ENCODE results near the gene CDON. TPM values are rescaled to one million over a fixed set of nuclear protein-coding genes. Genes with fewer than 3 reads are reported as not detected.

CDON gene
- polyA plus RNA-seq, 1 of the 3 experiments (the other 2 are of a cell fraction): 3.7 TPM

DNA sequence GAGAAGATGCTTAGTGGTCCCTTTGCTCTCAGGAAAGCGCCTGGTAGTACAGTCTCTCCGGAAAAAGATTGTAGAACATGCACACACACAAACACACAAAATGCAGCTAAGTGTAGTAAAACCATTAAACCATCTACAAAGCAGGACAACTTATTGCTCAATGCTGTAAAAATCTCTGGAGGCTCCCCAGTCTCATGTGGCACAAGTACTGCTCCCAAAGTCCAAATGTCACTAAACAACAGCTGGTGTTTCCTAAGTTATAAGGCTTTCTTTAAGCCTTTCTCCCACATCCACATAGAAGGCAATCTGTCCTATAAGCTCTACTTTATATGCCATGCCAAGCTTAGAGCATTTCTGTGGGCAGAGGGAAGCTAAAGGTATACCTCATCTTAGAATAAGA is 32.9 kb downstream of the CDON start:
- Histone ChIP-seq H3K9me3 (no peaks in the 10 kb centered on the region), H3K4me3 (ENCODE audit: low read depth in 2 of 2, low read length in 1 of 2) (no peak overlapping the region), H3K36me3 (replicated peaks in 1 of 2; ENCODE audit: control insufficient read depth in 1 of 2, insufficient read depth in 2 of 2, low read length in 1 of 2) (no peaks in the 10 kb centered on the region), H3K9me2 (no peaks in the 10 kb centered on the region), H3K4me1 (ENCODE audit: control insufficient read depth in 1 of 2, insufficient read depth in 2 of 2, low read depth in 1 of 2, low read length in 1 of 2) (peaks cover 0 to 3% of the 10 kb centered on the region in 2 experiments; a peak in 1 of 4 replicates), H4K20me1 (ENCODE audit: insufficient read depth) (no peaks in the 10 kb centered on the region), H3K27ac (ENCODE audit: low read depth in 2 of 2, low read length in 1 of 2) (no peak overlapping the region), H3K9ac (no peak overlapping the region), H3K27me3 (ENCODE audit: insufficient read depth) (no peaks in the 10 kb centered on the region), H3K4me2 (no peak overlapping the region), H3F3A (replicated peaks; ENCODE audit: insufficient read depth) (no peaks in the 10 kb centered on the region), H3K79me2 (ENCODE audit: insufficient read depth) (no peaks in the 10 kb centered on the region), H2AFZ (ENCODE audit: low read depth) (no peak overlapping the region)
- CTCF ChIA-PET: interaction anchor here (0.8 to 2.2 kb wide), 4 partner anchors 12 to 87 kb away, joined by 3 to 6 read pairs (median 5); no protein-coding TSS in a partner anchor
- POLR2A ChIA-PET: no interaction called here
- no peak for DNase-seq
- 100% methylated on average over 2 of the region's 2 CpGs for WGBS (ENCODE audit: low lambda C conversion rate)
- TF ChIP-seq EZH2phosphoT487 (IDR thresholded peaks at IDR 0.05; ENCODE audit: borderline replicate concordance, low read depth) (no peak), SIN3A (IDR thresholded peaks at IDR 0.05; ENCODE audit: borderline replicate concordance, low read depth, low read length) (no peak), RCOR1 (IDR thresholded peaks at IDR 0.05; ENCODE audit: low read length) (no peak), YY1 (IDR thresholded peaks at IDR 0.05; ENCODE audit: low read depth) (no peak), NRF1 (IDR thresholded peaks at IDR 0.05; ENCODE audit: low read depth, low read length) (no peak), POLR2AphosphoS5 (IDR thresholded peaks at IDR 0.05; ENCODE audit: low read depth, low read length) (no peak), FOXM1 (IDR thresholded peaks at IDR 0.05; ENCODE audit: low read depth) (no peak)
- TF ChIP-seq, protein P1, sequence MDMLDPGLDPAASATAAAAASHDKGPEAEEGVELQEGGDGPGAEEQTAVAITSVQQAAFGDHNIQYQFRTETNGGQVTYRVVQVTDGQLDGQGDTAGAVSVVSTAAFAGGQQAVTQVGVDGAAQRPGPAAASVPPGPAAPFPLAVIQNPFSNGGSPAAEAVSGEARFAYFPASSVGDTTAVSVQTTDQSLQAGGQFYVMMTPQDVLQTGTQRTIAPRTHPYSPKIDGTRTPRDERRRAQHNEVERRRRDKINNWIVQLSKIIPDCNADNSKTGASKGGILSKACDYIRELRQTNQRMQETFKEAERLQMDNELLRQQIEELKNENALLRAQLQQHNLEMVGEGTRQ (IDR thresholded peaks at IDR 0.05; ENCODE audit: borderline replicate concordance, low read depth, low read length): no peak
- TF ChIP-seq, protein P2, sequence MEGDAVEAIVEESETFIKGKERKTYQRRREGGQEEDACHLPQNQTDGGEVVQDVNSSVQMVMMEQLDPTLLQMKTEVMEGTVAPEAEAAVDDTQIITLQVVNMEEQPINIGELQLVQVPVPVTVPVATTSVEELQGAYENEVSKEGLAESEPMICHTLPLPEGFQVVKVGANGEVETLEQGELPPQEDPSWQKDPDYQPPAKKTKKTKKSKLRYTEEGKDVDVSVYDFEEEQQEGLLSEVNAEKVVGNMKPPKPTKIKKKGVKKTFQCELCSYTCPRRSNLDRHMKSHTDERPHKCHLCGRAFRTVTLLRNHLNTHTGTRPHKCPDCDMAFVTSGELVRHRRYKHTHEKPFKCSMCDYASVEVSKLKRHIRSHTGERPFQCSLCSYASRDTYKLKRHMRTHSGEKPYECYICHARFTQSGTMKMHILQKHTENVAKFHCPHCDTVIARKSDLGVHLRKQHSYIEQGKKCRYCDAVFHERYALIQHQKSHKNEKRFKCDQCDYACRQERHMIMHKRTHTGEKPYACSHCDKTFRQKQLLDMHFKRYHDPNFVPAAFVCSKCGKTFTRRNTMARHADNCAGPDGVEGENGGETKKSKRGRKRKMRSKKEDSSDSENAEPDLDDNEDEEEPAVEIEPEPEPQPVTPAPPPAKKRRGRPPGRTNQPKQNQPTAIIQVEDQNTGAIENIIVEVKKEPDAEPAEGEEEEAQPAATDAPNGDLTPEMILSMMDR (IDR thresholded peaks at IDR 0.05): no peak
- TF ChIP-seq, protein P3, sequence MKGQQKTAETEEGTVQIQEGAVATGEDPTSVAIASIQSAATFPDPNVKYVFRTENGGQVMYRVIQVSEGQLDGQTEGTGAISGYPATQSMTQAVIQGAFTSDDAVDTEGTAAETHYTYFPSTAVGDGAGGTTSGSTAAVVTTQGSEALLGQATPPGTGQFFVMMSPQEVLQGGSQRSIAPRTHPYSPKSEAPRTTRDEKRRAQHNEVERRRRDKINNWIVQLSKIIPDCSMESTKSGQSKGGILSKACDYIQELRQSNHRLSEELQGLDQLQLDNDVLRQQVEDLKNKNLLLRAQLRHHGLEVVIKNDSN (IDR thresholded peaks at IDR 0.05; ENCODE audit: borderline replicate concordance, low read depth): no peak

DNA sequence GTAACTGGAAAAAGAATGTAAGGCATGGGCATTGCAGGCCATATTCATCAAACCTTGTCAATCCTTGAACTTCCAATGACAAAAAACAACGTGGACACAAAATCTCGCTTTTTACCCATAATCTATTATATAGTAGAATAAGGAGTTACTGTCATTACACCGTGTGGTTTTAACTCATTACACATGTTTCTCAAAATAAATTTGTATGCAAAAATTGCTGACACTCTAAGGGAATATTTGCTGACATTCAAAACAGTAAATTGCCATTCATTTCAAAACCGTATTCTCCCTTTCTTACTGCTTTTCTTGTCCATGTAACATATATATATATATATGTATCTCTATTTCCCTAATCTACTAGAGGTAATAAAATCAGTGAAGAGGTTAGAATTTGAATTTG is 33.4 kb downstream of the CDON start:
- DNase-seq: no peak
- Histone ChIP-seq H3K4me2 (no peak overlapping the region), H3K27me3 (ENCODE audit: insufficient read depth) (no peaks in the 10 kb centered on the region), H3K4me3 (ENCODE audit: low read depth in 2 of 2, low read length in 1 of 2) (no peak overlapping the region), H3F3A (replicated peaks; ENCODE audit: insufficient read depth) (no peaks in the 10 kb centered on the region), H3K27ac (ENCODE audit: low read depth in 2 of 2, low read length in 1 of 2) (no peak overlapping the region), H3K79me2 (ENCODE audit: insufficient read depth) (no peaks in the 10 kb centered on the region), H3K9me3 (no peaks in the 10 kb centered on the region), H3K4me1 (ENCODE audit: control insufficient read depth in 1 of 2, insufficient read depth in 2 of 2, low read depth in 1 of 2, low read length in 1 of 2) (peaks cover 0 to 3% of the 10 kb centered on the region in 2 experiments; a peak in 1 of 4 replicates), H2AFZ (ENCODE audit: low read depth) (no peak overlapping the region), H3K36me3 (replicated peaks in 1 of 2; ENCODE audit: control insufficient read depth in 1 of 2, insufficient read depth in 2 of 2, low read length in 1 of 2) (no peaks in the 10 kb centered on the region), H4K20me1 (ENCODE audit: insufficient read depth) (no peaks in the 10 kb centered on the region), H3K9ac (no peak overlapping the region), H3K9me2 (no peaks in the 10 kb centered on the region)
- WGBS (ENCODE audit: low lambda C conversion rate): 90% methylated on average over 4 of the region's 4 CpGs
- ChIA-PET CTCF (interaction anchor here (0.8 to 2.2 kb wide), 2 partner anchors 12 to 13 kb away, joined by 3 to 6 read pairs; no protein-coding TSS in a partner anchor), POLR2A (no interaction called here)
- TF ChIP-seq SMC3 (IDR thresholded peaks at IDR 0.05; ENCODE audit: low read depth, low read length): no peak
- TF ChIP-seq, protein P3 (IDR thresholded peaks at IDR 0.05; ENCODE audit: borderline replicate concordance, low read depth): no peak
- TF ChIP-seq ELF1 (IDR thresholded peaks at IDR 0.05): no peak
- TF ChIP-seq FOXJ3 (CRISPR knock-in tag; IDR thresholded peaks at IDR 0.05): no peak
- TF ChIP-seq NFIC (IDR thresholded peaks at IDR 0.05; ENCODE audit: borderline replicate concordance): no peak
- TF ChIP-seq TEAD4 (IDR thresholded peaks at IDR 0.05; ENCODE audit: borderline replicate concordance, insufficient read depth): no peak
- no peak for TF ChIP-seq JUND (IDR thresholded peaks at IDR 0.05)
- no peak for TF ChIP-seq RFX5 (IDR thresholded peaks at IDR 0.05; ENCODE audit: low read length)
- no peak for TF ChIP-seq SIN3A (IDR thresholded peaks at IDR 0.05; ENCODE audit: borderline replicate concordance, low read depth, low read length)
- no peak for TF ChIP-seq MXI1 (IDR thresholded peaks at IDR 0.05; ENCODE audit: low read depth, low read length)
- TF ChIP-seq RXRA (IDR thresholded peaks at IDR 0.05; ENCODE audit: borderline replicate concordance, low read depth): no peak
- TF ChIP-seq GABPA (IDR thresholded peaks at IDR 0.05; ENCODE audit: low read depth): no peak
- TF ChIP-seq, protein P4, sequence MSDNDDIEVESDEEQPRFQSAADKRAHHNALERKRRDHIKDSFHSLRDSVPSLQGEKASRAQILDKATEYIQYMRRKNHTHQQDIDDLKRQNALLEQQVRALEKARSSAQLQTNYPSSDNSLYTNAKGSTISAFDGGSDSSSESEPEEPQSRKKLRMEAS (IDR thresholded peaks at IDR 0.05; ENCODE audit: low read depth): no peak
- TF ChIP-seq TAF1 (IDR thresholded peaks at IDR 0.05; ENCODE audit: borderline replicate concordance, low read depth, low read length): no peak
- TF ChIP-seq, protein P5, sequence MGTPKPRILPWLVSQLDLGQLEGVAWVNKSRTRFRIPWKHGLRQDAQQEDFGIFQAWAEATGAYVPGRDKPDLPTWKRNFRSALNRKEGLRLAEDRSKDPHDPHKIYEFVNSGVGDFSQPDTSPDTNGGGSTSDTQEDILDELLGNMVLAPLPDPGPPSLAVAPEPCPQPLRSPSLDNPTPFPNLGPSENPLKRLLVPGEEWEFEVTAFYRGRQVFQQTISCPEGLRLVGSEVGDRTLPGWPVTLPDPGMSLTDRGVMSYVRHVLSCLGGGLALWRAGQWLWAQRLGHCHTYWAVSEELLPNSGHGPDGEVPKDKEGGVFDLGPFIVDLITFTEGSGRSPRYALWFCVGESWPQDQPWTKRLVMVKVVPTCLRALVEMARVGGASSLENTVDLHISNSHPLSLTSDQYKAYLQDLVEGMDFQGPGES (IDR thresholded peaks at IDR 0.05; ENCODE audit: low read depth, low read length): no peak
